OCI-LY3 (cell line): ENCODE results near the gene ARHGAP26.

Source experiments
- H2AFZ ChIP-seq: fragments of 200-600, 300-600 bp; shearing (Covaris generic); 2 replicates; pipeline ENCODE4 v1.6.0; 2014; ENCODE audit warnings: antibody characterized with exemption, low read depth, low read length
- H3K27ac ChIP-seq: fragments of 200-600, 300-600 bp; sonication (generic); 2 replicates; pipeline ENCODE4 v1.5.1; 2014; ENCODE audit warnings: mild to moderate bottlenecking, low read length, moderate library complexity, mixed read lengths
- H3K27me3 ChIP-seq: fragments of 200-600, 300-600 bp; sonication (generic); 2 replicates; pipeline ENCODE4 v1.6.1; 2014; ENCODE audit warnings: low read depth, low read length, mixed read lengths
- H3K36me3 ChIP-seq: fragments of 200-600, 300-600 bp; sonication (generic); replicated peaks from 2 replicates; pipeline ENCODE3; 2014; ENCODE audit warnings: low read depth, low read length, mixed read lengths
- H3K4me1 ChIP-seq: fragments of 300-600, 200-600 bp; sonication (generic); 2 replicates; pipeline ENCODE4 v1.6.1; 2014; ENCODE audit warnings: low read length, mixed read lengths
- H3K4me2 ChIP-seq: fragments of 200-600, 300-600 bp; sonication (generic); 2 replicates; pipeline ENCODE4 v1.6.1; 2014; ENCODE audit warnings: low read length, mixed read lengths
- H3K4me3 ChIP-seq: fragments of 300-600, 200-600 bp; sonication (generic); 2 replicates; pipeline ENCODE4 v1.5.1; 2014; ENCODE audit warnings: antibody characterized with exemption, mild to moderate bottlenecking, low read length, moderate library complexity
- H3K79me2 ChIP-seq: fragments of 300-600, 200-600 bp; shearing (Covaris generic); 2 replicates; pipeline ENCODE4 v1.6.1; 2014; ENCODE audit warnings: mild to moderate bottlenecking, low read length, mixed read lengths
- H3K9ac ChIP-seq: fragments of 300-600, 200-600 bp; shearing (Covaris generic); 2 replicates; pipeline ENCODE4 v1.6.0; 2014; ENCODE audit warnings: mild to moderate bottlenecking, low read length, moderate library complexity
- H3K9me3 ChIP-seq: fragments of 200-600, 300-600 bp; shearing (Covaris generic); 2 replicates; pipeline ENCODE4 v1.6.1; 2014; ENCODE audit warnings: low read length, mixed read lengths; ENCODE audit not compliant: insufficient read depth
- H4K20me1 ChIP-seq: fragments of 200-600, 300-600 bp; sonication (generic); 2 replicates; pipeline ENCODE4 v1.6.1; 2016; ENCODE audit warnings: low read length, mixed read lengths; ENCODE audit not compliant: insufficient read depth
- CTCF ChIP-seq: fragments of 200-600, 300-600 bp; sonication (generic); IDR thresholded peaks from 2 replicates; pipeline ENCODE4 v1.5.1; 2014; ENCODE audit warnings: antibody characterized with exemption, low read length, low read depth
- EZH2phosphoT487 ChIP-seq: fragments of 200-600 bp; shearing (Covaris generic); IDR thresholded peaks from 2 replicates; pipeline ENCODE4 v1.6.1; 2018; ENCODE audit warnings: antibody characterized with exemption, mixed run types, low read depth

The ARHGAP26 gene

GRCh38 chr5:143170104-143170503 is 399.9 kb downstream of the ARHGAP26 start:
- H3K27me3 ChIP-seq: no peaks in the 10 kb centered on the region
- no peak overlapping the region for H3K4me3 ChIP-seq
- no peaks in the 10 kb centered on the region for H3K9me3 ChIP-seq
- no peak overlapping the region for H2AFZ ChIP-seq
- no peaks in the 10 kb centered on the region for H4K20me1 ChIP-seq
- no peak overlapping the region for H3K9ac ChIP-seq
- TF ChIP-seq CTCF (no peak), EZH2phosphoT487 (no peak)
- no peak overlapping the region for H3K27ac ChIP-seq
- no peaks in the 10 kb centered on the region for H3K79me2 ChIP-seq
- H3K4me2 ChIP-seq: no peak overlapping the region
- H3K36me3 ChIP-seq: no peaks in the 10 kb centered on the region
- peaks cover 15% of the 10 kb centered on the region for H3K4me1 ChIP-seq

DNA sequence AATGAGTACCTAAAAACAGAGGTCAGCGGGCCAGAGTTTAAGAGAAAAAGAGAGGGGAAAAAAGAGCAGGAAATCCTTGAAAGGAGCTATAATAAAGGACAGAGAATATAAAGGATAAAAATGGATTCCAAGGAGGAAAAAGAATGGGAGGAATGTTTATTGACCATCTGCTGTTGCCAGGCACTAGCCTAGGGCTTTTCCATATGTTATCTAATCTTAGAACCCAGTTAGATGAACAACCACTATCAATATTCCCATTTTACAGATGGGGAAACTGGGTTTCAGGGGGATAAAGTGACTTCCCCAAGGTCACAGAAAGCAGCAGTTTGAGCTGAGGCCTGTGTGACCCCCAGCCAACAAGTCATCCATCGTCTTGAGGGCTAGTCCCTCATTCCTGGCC is 400.8 kb downstream of the ARHGAP26 start:
- no peaks in the 10 kb centered on the region for H4K20me1 ChIP-seq
- no peaks in the 10 kb centered on the region for H3K9me3 ChIP-seq
- no peak overlapping the region for H3K4me2 ChIP-seq
- no peak overlapping the region for H3K4me3 ChIP-seq
- H3K4me1 ChIP-seq: peaks cover 19% of the 10 kb centered on the region
- TF ChIP-seq CTCF (no peak), EZH2phosphoT487 (no peak)
- H3K9ac ChIP-seq: no peak overlapping the region
- H3K36me3 ChIP-seq: no peaks in the 10 kb centered on the region
- H3K27ac ChIP-seq: no peak overlapping the region
- H3K79me2 ChIP-seq: no peaks in the 10 kb centered on the region
- H3K27me3 ChIP-seq: no peaks in the 10 kb centered on the region
- H2AFZ ChIP-seq: no peak overlapping the region

DNA sequence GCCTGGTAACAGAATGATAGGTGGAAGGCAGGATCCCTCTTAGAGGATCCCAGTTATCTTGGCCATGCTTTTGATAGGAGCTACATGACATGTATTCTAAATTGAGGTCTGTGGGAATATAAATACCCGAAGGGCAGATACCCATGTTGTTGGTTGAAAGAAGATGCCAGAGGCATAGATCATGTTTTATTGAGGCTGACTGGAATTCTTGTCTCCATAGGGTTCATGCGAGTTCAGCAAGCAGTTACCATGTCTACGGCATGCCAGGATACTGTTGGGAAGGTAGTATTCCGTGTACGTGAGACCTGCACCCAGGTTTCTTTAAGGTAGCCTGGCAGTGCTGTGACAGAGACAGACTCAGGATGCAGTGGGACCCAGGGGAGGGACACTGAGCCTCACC is 402.6 kb downstream of the ARHGAP26 start:
- no peaks in the 10 kb centered on the region for H3K36me3 ChIP-seq
- H3K4me2 ChIP-seq: no peak overlapping the region
- no peaks in the 10 kb centered on the region for H3K9me3 ChIP-seq
- peaks cover 21% of the 10 kb centered on the region for H3K4me1 ChIP-seq
- no peak overlapping the region for H3K9ac ChIP-seq
- no peaks in the 10 kb centered on the region for H3K27me3 ChIP-seq
- no peak overlapping the region for H2AFZ ChIP-seq
- H4K20me1 ChIP-seq: no peaks in the 10 kb centered on the region
- no peak overlapping the region for H3K27ac ChIP-seq
- H3K4me3 ChIP-seq: no peak overlapping the region
- no peaks in the 10 kb centered on the region for H3K79me2 ChIP-seq
- TF ChIP-seq EZH2phosphoT487: no peak
- TF ChIP-seq CTCF: no peak

DNA sequence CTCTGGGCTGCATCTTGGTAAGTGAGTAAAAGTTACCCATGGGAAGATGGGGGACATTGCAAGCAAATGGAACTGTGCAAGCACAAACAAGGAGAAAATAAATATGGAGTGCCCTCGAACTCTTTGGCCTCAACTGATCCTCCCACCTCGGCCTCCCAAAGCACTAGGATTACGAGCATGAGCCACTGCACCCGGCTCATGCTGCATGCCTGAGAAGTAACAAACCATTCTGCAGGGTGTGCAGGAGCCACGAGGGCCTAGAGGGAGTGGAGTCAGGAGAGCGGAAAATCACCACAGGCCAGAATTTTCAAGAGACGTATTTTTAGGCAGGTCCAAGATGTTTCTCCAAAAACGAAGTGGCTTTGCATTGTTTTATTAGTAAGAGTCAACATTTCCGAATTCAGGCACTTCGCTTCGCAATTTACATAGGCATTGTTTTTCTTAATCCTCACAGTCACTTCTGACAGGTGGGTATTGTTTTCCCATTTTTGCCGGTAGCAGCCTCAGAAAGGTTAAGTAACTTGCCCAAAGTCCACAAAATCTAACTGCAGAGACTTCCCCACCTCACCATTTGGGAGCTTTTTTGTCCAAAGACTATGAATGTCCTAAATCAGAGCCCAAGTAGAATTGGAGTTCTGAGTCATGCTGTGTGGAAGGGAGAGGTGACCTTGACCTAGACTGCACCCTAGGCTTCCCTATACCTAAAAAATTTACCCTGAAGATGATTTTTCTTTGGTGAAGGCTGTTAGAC is 403.1 kb downstream of the ARHGAP26 start:
- Histone ChIP-seq H3K79me2 (no peaks in the 10 kb centered on the region), H3K27ac (no peak overlapping the region), H2AFZ (no peak overlapping the region), H3K9me3 (no peaks in the 10 kb centered on the region), H4K20me1 (no peaks in the 10 kb centered on the region), H3K4me3 (no peak overlapping the region), H3K4me1 (peaks cover 21% of the 10 kb centered on the region), H3K27me3 (no peaks in the 10 kb centered on the region), H3K4me2 (no peak overlapping the region), H3K9ac (no peak overlapping the region), H3K36me3 (no peaks in the 10 kb centered on the region)
- no peak for TF ChIP-seq CTCF
- no peak for TF ChIP-seq EZH2phosphoT487
